Skeletal muscle cell (primary cell): ENCODE data around the gene ZIC4.

ENCODE experiments used
- DNase-seq: peaks from one replicate; pipeline ENCODE4 v3.0.0-alpha.2; 2010; ENCODE audit warnings: low read depth
- H3K4me3 ChIP-seq: 2 replicates; pipeline ENCODE4 v1.5.1; 2011; ENCODE audit warnings: low read depth, mild to moderate bottlenecking, control low read depth, low read length, moderate library complexity

Gene ZIC4

GRCh38 chr3:147360051-147360439, 46.3 kb downstream of the ZIC4 start:
- no peak overlapping the region for H3K4me3 ChIP-seq
- DNase-seq = no peak

GRCh38 chr3:147359177-147360050, 46.9 kb downstream of the ZIC4 start:
- H3K4me3 ChIP-seq = no peak overlapping the region

GRCh38 chr3:147358144-147358992, 48.0 kb downstream of the ZIC4 start:
- H3K4me3 ChIP-seq = no peak overlapping the region
- DNase-seq = no peak

More at GRCh38 chr3:147359177-147360050, 46.9 kb downstream of the ZIC4 start:
- DNase-seq = no peak

GRCh38 chr3:147356909-147357900, 49.1 kb downstream of the ZIC4 start:
- H3K4me3 ChIP-seq = no peak overlapping the region
- DNase-seq = no peak

GRCh38 chr3:147356145-147356908, 50.0 kb downstream of the ZIC4 start:
- DNase-seq = no peak
- H3K4me3 ChIP-seq = no peak overlapping the region

GRCh38 chr3:147355753-147356090, 50.6 kb downstream of the ZIC4 start:
- H3K4me3 ChIP-seq = no peak overlapping the region
- DNase-seq = no peak

GRCh38 chr3:147355084-147355752, 51.1 kb downstream of the ZIC4 start:
- H3K4me3 ChIP-seq = no peak overlapping the region
- no peak for DNase-seq

GRCh38 chr3:147354623-147355022, 51.7 kb downstream of the ZIC4 start:
- DNase-seq = no peak
- no peak overlapping the region for H3K4me3 ChIP-seq

- H3K4me3 ChIP-seq = no peak overlapping the region
- no peak for DNase-seq
Observed at GRCh38 chr3:147351301-147351700, 55.0 kb downstream of the ZIC4 start.

- DNase-seq = no peak
- no peak overlapping the region for H3K4me3 ChIP-seq
Observed at GRCh38 chr3:147348976-147349375, 57.4 kb downstream of the ZIC4 start.

- H3K4me3 ChIP-seq = no peak overlapping the region
- DNase-seq = no peak
Observed at GRCh38 chr3:147343926-147344325, 62.4 kb downstream of the ZIC4 start.

GRCh38 chr3:147341727-147342126, 64.6 kb downstream of the ZIC4 start:
- no peak for DNase-seq
- no peak overlapping the region for H3K4me3 ChIP-seq

GRCh38 chr3:147336543-147337278, 69.6 kb downstream of the ZIC4 start:
- H3K4me3 ChIP-seq = no peak overlapping the region
- no peak for DNase-seq
